K562 (cell line): Measurements from ENCODE around the gene CMBL. TPM values are rescaled to one million over a fixed set of nuclear protein-coding genes. Genes with fewer than 3 reads are reported as not detected.

Experiments used
- BCOR ChIP-seq: fragments of 450-650 bp; IDR thresholded peaks from 2 replicates; pipeline ENCODE4 v1.6.1; 2016
- CREBBP ChIP-seq: IDR thresholded peaks from one replicate; pipeline ENCODE4 v1.6.1; 2012; ENCODE audit warnings: low read depth, mild to moderate bottlenecking, control low read depth, inconsistent platforms, low read length
- CSDE1 ChIP-seq, 2 experiments: fragments of 450-650 bp; IDR thresholded peaks; 2 replicates each; pipeline ENCODE4 v1.6.1; 2016; ENCODE audit warnings: mild to moderate bottlenecking in 1 of 2
- ETV6 ChIP-seq, 3 experiments: fragments of 150-350 bp in 1 of 3; sonication (generic) in 1 of 3; formaldehyde crosslinking in 1 of 3; IDR thresholded peaks; 2 replicates each; pipeline versions ENCODE4 v1.6.1 to v1.8.0; 2014 to 2022; ENCODE audit warnings: borderline replicate concordance in 2 of 3, low read depth in 2 of 3, antibody characterized with exemption in 1 of 3, low read length in 1 of 3, mild to moderate bottlenecking in 1 of 3, missing genetic modification reagents in 1 of 3
- FOXJ2 ChIP-seq: fragments of 200-800 bp; sonication (Bioruptor generic); IDR thresholded peaks from 2 replicates; pipeline ENCODE4 v1.6.1; 2016; ENCODE audit warnings: missing genetic modification characterization, missing compliant biosample characterization
- HDAC3 ChIP-seq: fragments of 450-650 bp; IDR thresholded peaks from 2 replicates; pipeline ENCODE4 v1.6.1; 2018; ENCODE audit warnings: borderline replicate concordance, mild to moderate bottlenecking, moderate library complexity; ENCODE audit not compliant: partially characterized antibody
- HINFP ChIP-seq: fragments of 450-650 bp; conservative IDR thresholded peaks from 2 replicates; pipeline ENCODE4 v1.6.1; 2016; ENCODE audit warnings: missing genetic modification characterization, low read depth, mild to moderate bottlenecking, control low read depth, missing compliant biosample characterization
- MCM5 ChIP-seq: fragments of 450-650 bp; IDR thresholded peaks from 2 replicates; pipeline ENCODE4 v1.6.1; 2016; ENCODE audit warnings: low read depth
- MTA2 ChIP-seq: fragments of 450-650 bp; IDR thresholded peaks from 2 replicates; pipeline ENCODE4 v1.6.1; 2016; ENCODE audit warnings: low read depth
- NFE2 ChIP-seq: IDR thresholded peaks from 2 replicates; pipeline ENCODE4 v1.6.1; 2014; ENCODE audit warnings: antibody characterized with exemption, low read depth
- NKRF ChIP-seq: fragments of 450-650 bp; IDR thresholded peaks from 2 replicates; pipeline ENCODE4 v1.6.1; 2016; ENCODE audit warnings: borderline replicate concordance
- RHOXF2B ChIP-seq: fragments of 250-450 bp; sonication (Bioruptor Pico); conservative IDR thresholded peaks from 2 replicates; pipeline ENCODE4 v1.5.1; 2021
- RNF2 ChIP-seq: sonication (generic); IDR thresholded peaks from 2 replicates; pipeline ENCODE4 v1.6.1; 2016
- SMAD1 ChIP-seq: fragments of 150-350 bp; IDR thresholded peaks from 2 replicates; pipeline ENCODE4 v1.6.1; 2014; ENCODE audit warnings: low read length, low read depth; ENCODE audit not compliant: partially characterized antibody
- SMARCA4 ChIP-seq: fragments of 450-650 bp; IDR thresholded peaks from 2 replicates; pipeline ENCODE4 v1.6.1; 2016
- TCF7 ChIP-seq: sonication (generic); IDR thresholded peaks from 2 replicates; pipeline ENCODE4 v1.6.1; 2016; ENCODE audit warnings: antibody characterized with exemption, borderline replicate concordance
- ZBTB9 ChIP-seq: fragments of 450-650 bp; formaldehyde crosslinking; IDR thresholded peaks from 2 replicates; pipeline ENCODE4 v1.4.0; 2020; ENCODE audit warnings: mild to moderate bottlenecking, moderate library complexity
- ZNF133 ChIP-seq: fragments of 250-450 bp; sonication (Bioruptor Pico); IDR thresholded peaks from 2 replicates; pipeline ENCODE4 v1.4.0; 2020; ENCODE audit warnings: mild to moderate bottlenecking
- ZNF263 ChIP-seq: sonication (generic); formaldehyde crosslinking; IDR thresholded peaks from 2 replicates; pipeline ENCODE4 v1.8.0; 2022; ENCODE audit warnings: mild to moderate bottlenecking, missing genetic modification reagents, borderline replicate concordance
- ZNF277 ChIP-seq: fragments of 250-450 bp; sonication (Bioruptor Pico); IDR thresholded peaks from 2 replicates; pipeline ENCODE4 v1.8.0; 2022; ENCODE audit warnings: inconsistent platforms, mild to moderate bottlenecking, moderate library complexity, borderline replicate concordance
- ZNF316 ChIP-seq: fragments of 450-650 bp; IDR thresholded peaks from 2 replicates; pipeline ENCODE4 v1.6.1; 2016
- ZNF780A ChIP-seq: fragments of 250-450 bp; sonication (Bioruptor Pico); IDR thresholded peaks from 2 replicates; pipeline ENCODE4 v1.5.0; 2021; ENCODE audit warnings: mild to moderate bottlenecking
- polyA plus RNA-seq, 8 experiments: library from polyadenylated mRNA; depleted of rRNA in 4 of 8; stranded (reverse) in 5 of 8; unstranded in 3 of 8; fragments of >200 nt; fragmentation: Nextera tagmentation in 2 of 8; fragmentation: Illumina TruSeq in 1 of 8; extraction: Ambion mirVana in 2 of 8; extraction: Trizol in 1 of 8; gene quantifications; 2 replicates each; pipeline versions ENCODE4 v1.2.1 to v1.2.3, GENCODE V29; 2011 to 2014; ENCODE audit warnings: inconsistent platforms in 1 of 8, missing spikeins in 1 of 8
- total RNA-seq, 7 experiments: library from RNA; depleted of rRNA in 6 of 7; stranded (reverse); fragments of >200 nt in 6 of 7; fragmentation: Illumina TruSeq in 2 of 7; extraction: Trizol in 2 of 7; gene quantifications; 2 replicates each; pipeline versions ENCODE4 v1.2.1 to v1.2.3, GENCODE V29; 2011 to 2021; ENCODE audit warnings: low replicate concordance in 1 of 7

The CMBL gene
- total and polyA plus RNA-seq, 9 of the 15 experiments (the other 6 are each of a cell fraction or from before 2014, with no cell fraction given) = 22.6 to 192 (median 71.1) TPM

- TF ChIP-seq ETV6 (IDR thresholded peaks at IDR 0.05; ENCODE audit: borderline replicate concordance in 1 of 2, low read depth in 2 of 2, low read length in 1 of 2) (0 out of 4 replicates have a peak, but pooled peaks of 1 of the 2 experiments have one; percentile 38), ETV6 (CRISPR knock-in tag; IDR thresholded peaks at IDR 0.05; ENCODE audit: borderline replicate concordance) (no peak), ZNF780A (CRISPR knock-in tag) (no peak), FOXJ2 (tag) (peak; percentile 46; the same call in 1 of the 2 replicates), ZNF133 (CRISPR knock-in tag) (no peak), BCOR (0 out of 2 replicates have a peak, but pooled peaks have one; percentile 25), MTA2 (0 out of 2 replicates have a peak, but pooled peaks have one; percentile 14), ZNF277 (CRISPR knock-in tag) (no peak), HINFP (tag) (no peak), ZBTB9 (CRISPR knock-in tag) (no peak), CSDE1 (IDR thresholded peaks at IDR 0.05) (no peak), CREBBP (no peak), NKRF (0 out of 2 replicates have a peak, but pooled peaks have one; percentile 31), NFE2 (peak; percentile 48; the same call in 1 of the 2 replicates), SMAD1 (no peak), TCF7 (no peak), HDAC3 (peak; percentile 26), MCM5 (no peak), RNF2 (no peak), RHOXF2B (CRISPR knock-in tag) (no peak), SMARCA4 (peak; percentile 66; the same call in 1 of the 2 replicates), ZNF263 (no peak), ZNF316 (0 out of 2 replicates have a peak, but pooled peaks have one; percentile 1)
Measured at GRCh38 chr5:10352430-10353240, 44.9 kb upstream of the CMBL start (continued).
